Testis (tissue), 2 donors: ENCODE results near the gene CAPNS2.

Experiments used
- POLR2A ChIP-seq: fragments of 450-650 bp; IDR thresholded peaks from one replicate; pipeline ENCODE4 v1.6.1; 2017; ENCODE audit warnings: antibody characterized with exemption, mild to moderate bottlenecking, moderate library complexity
- TF ChIP-seq, protein P1 (sequence below), 3 experiments: fragments of 450-650 bp in 2 of 3; fragments of 200-600 bp in 1 of 3; sonication (generic) in 1 of 3; IDR thresholded peaks; one replicate each; pipeline ENCODE4 v1.5.1; 2016 to 2019; ENCODE audit warnings: antibody characterized with exemption in 3 of 3, mild to moderate bottlenecking in 2 of 3, moderate library complexity in 1 of 3

DNA sequence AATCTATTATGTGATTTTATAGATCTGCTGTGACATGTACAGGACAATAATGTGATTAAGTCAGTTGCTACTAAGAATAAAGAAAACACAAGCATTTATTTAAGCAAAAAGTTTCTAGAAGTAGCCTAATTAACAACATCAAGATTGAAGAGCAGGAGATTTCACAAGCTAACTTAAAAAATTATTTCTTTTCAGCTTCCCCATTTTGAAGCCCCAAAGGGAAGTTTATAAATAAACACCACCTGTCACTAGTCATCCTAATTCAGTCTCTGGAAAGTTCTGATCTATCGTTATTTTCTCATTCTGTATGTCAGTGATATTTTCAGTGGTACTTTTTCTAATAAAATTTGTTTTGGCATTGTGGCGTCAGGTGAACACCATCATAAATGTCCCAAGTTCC lies 8.3 kb downstream of the CAPNS2 start:
- TF ChIP-seq, protein P1, sequence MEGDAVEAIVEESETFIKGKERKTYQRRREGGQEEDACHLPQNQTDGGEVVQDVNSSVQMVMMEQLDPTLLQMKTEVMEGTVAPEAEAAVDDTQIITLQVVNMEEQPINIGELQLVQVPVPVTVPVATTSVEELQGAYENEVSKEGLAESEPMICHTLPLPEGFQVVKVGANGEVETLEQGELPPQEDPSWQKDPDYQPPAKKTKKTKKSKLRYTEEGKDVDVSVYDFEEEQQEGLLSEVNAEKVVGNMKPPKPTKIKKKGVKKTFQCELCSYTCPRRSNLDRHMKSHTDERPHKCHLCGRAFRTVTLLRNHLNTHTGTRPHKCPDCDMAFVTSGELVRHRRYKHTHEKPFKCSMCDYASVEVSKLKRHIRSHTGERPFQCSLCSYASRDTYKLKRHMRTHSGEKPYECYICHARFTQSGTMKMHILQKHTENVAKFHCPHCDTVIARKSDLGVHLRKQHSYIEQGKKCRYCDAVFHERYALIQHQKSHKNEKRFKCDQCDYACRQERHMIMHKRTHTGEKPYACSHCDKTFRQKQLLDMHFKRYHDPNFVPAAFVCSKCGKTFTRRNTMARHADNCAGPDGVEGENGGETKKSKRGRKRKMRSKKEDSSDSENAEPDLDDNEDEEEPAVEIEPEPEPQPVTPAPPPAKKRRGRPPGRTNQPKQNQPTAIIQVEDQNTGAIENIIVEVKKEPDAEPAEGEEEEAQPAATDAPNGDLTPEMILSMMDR (IDR thresholded peaks at IDR 0.05) = no peak
- TF ChIP-seq POLR2A = no peak
